ENCODE data around the gene WDR17.

The WDR17 gene

GRCh38 chr4:176065435-176066291 is at the start of gene WDR17:
Gene WDR17 (plus strand): TSS chr4:176065841. CDS start chr4:176111581, 45,740 bp downstream.
- peak; percentile 67 to 75 for DNase-seq (ENCODE audit: low read depth in 2 of 2)

GRCh38 chr4:176016601-176017000 is 49.0 kb upstream of the WDR17 start:
- DNase-seq (ENCODE audit: low read depth in 2 of 2) = no peak

GRCh38 chr4:176020481-176021085 is 45.1 kb upstream of the WDR17 start:
- DNase-seq (ENCODE audit: low read depth in 2 of 2) = no peak

GRCh38 chr4:176030391-176030790 is 35.2 kb upstream of the WDR17 start:
- DNase-seq (ENCODE audit: low read depth in 2 of 2) = no peak

- DNase-seq (ENCODE audit: low read depth in 2 of 2) = no peak
These were observed 33.7 kb upstream of the WDR17 start for GRCh38 chr4:176031922-176032321.

- DNase-seq (ENCODE audit: low read depth in 2 of 2) = no peak
These were observed 33.2 kb upstream of the WDR17 start for GRCh38 chr4:176032454-176032853.

- no peak for DNase-seq (ENCODE audit: low read depth in 2 of 2)
These were observed 31.1 kb upstream of the WDR17 start for GRCh38 chr4:176034499-176034898.

- DNase-seq (ENCODE audit: low read depth in 2 of 2) = no peak
These were observed 30.7 kb upstream of the WDR17 start for GRCh38 chr4:176034936-176035335.

GRCh38 chr4:176036585-176037205 is 28.9 kb upstream of the WDR17 start:
- DNase-seq (ENCODE audit: low read depth in 2 of 2) = no peak

GRCh38 chr4:176038789-176039188 is 26.9 kb upstream of the WDR17 start:
- no peak for DNase-seq (ENCODE audit: low read depth in 2 of 2)

GRCh38 chr4:176042195-176042594 is 23.4 kb upstream of the WDR17 start:
- no peak for DNase-seq (ENCODE audit: low read depth in 2 of 2)

- no peak for DNase-seq (ENCODE audit: low read depth in 2 of 2)
These were observed 21.6 kb upstream of the WDR17 start for GRCh38 chr4:176043838-176044588.

GRCh38 chr4:176044589-176044951 is 21.1 kb upstream of the WDR17 start:
- DNase-seq (ENCODE audit: low read depth in 2 of 2) = no peak

GRCh38 chr4:176048631-176049030 is 17.0 kb upstream of the WDR17 start:
- DNase-seq (ENCODE audit: low read depth in 2 of 2) = no peak

GRCh38 chr4:176052744-176053143 is 12.9 kb upstream of the WDR17 start:
- DNase-seq (ENCODE audit: low read depth in 2 of 2) = no peak

- DNase-seq (ENCODE audit: low read depth in 2 of 2) = no peak
These were observed 11.9 kb upstream of the WDR17 start for GRCh38 chr4:176053785-176054184.

GRCh38 chr4:176054942-176055341 is 10.7 kb upstream of the WDR17 start:
- no peak for DNase-seq (ENCODE audit: low read depth in 2 of 2)

GRCh38 chr4:176063718-176064117 is 1.9 kb upstream of the WDR17 start:
- DNase-seq (ENCODE audit: low read depth in 2 of 2) = no peak

- DNase-seq (ENCODE audit: low read depth in 2 of 2) = no peak
These were observed 1.1 kb upstream of the WDR17 start for GRCh38 chr4:176064539-176064938.

- DNase-seq (ENCODE audit: low read depth in 2 of 2) = no peak
These were observed 1.1 kb downstream of the WDR17 start for GRCh38 chr4:176066757-176067156.

GRCh38 chr4:176077561-176077960 is 11.9 kb downstream of the WDR17 start:
- no peak for DNase-seq (ENCODE audit: low read depth in 2 of 2)

- DNase-seq (ENCODE audit: low read depth in 2 of 2) = no peak
These were observed 19.1 kb downstream of the WDR17 start for GRCh38 chr4:176084769-176085168.

All from stimulated activated CD8-positive, alpha-beta memory T cell treated with anti-CD3 and anti-CD28 coated beads, Interleukin-15, amount 100 ng/mL, for 48 hours (primary cell).